GM18909 (cell line): ENCODE results near the gene STPG2.

Experiments
- ATAC-seq: cut with Tn5 transposase; IDR thresholded peaks from one replicate; pipeline ENCODE4 v1.9.1; 2021; ENCODE audit warnings: mild to moderate bottlenecking; ENCODE audit not compliant: unreplicated experiment, poor library complexity

Gene STPG2

GRCh38 chr4:98098764-98099163 is 44.5 kb downstream of the STPG2 start:
- no peak for ATAC-seq

GRCh38 chr4:98094118-98094517 is 49.2 kb downstream of the STPG2 start:
- ATAC-seq = no peak

GRCh38 chr4:98093662-98094061 is 49.6 kb downstream of the STPG2 start:
- no peak for ATAC-seq

GRCh38 chr4:98092833-98093439 is 50.3 kb downstream of the STPG2 start:
- no peak for ATAC-seq

GRCh38 chr4:98081936-98082335 is 61.3 kb downstream of the STPG2 start:
- ATAC-seq = no peak

- ATAC-seq = no peak
Measured at GRCh38 chr4:98068495-98068894, 74.8 kb downstream of the STPG2 start.

GRCh38 chr4:98055800-98056501 is 87.3 kb downstream of the STPG2 start:
- no peak for ATAC-seq

- ATAC-seq = no peak
Measured at GRCh38 chr4:98046665-98047064, 96.6 kb downstream of the STPG2 start.

- no peak for ATAC-seq
Measured at GRCh38 chr4:98030059-98030458, 113.2 kb downstream of the STPG2 start.

GRCh38 chr4:98027827-98028226 is 115.4 kb downstream of the STPG2 start:
- no peak for ATAC-seq

GRCh38 chr4:98026362-98026761 is 116.9 kb downstream of the STPG2 start:
- no peak for ATAC-seq

GRCh38 chr4:98006814-98007412 is 136.4 kb downstream of the STPG2 start:
- no peak for ATAC-seq

- ATAC-seq = no peak
Measured at GRCh38 chr4:98006060-98006459, 137.2 kb downstream of the STPG2 start.

- ATAC-seq = no peak
Measured at GRCh38 chr4:98000940-98001339, 142.3 kb downstream of the STPG2 start.

- ATAC-seq = no peak
Measured at GRCh38 chr4:97998203-97998602, 145.1 kb downstream of the STPG2 start.

GRCh38 chr4:97994765-97995465 is 148.4 kb downstream of the STPG2 start:
- no peak for ATAC-seq

GRCh38 chr4:97990409-97990808 is 152.9 kb downstream of the STPG2 start:
- ATAC-seq = no peak

GRCh38 chr4:97987019-97987648 is 156.1 kb downstream of the STPG2 start:
- ATAC-seq = no peak

- no peak for ATAC-seq
Measured at GRCh38 chr4:97984545-97985131, 158.6 kb downstream of the STPG2 start.

- no peak for ATAC-seq
Measured at GRCh38 chr4:97978791-97979488, 164.3 kb downstream of the STPG2 start.
